ENCODE measurements around the gene PID1. TPM values are rescaled to one million over a fixed set of nuclear protein-coding genes. Genes with fewer than 3 reads are reported as not detected.

Gene PID1
- polyA plus RNA-seq, 1 of the 3 experiments (the other 2 are of a cell fraction) = 0.16 TPM

DNA sequence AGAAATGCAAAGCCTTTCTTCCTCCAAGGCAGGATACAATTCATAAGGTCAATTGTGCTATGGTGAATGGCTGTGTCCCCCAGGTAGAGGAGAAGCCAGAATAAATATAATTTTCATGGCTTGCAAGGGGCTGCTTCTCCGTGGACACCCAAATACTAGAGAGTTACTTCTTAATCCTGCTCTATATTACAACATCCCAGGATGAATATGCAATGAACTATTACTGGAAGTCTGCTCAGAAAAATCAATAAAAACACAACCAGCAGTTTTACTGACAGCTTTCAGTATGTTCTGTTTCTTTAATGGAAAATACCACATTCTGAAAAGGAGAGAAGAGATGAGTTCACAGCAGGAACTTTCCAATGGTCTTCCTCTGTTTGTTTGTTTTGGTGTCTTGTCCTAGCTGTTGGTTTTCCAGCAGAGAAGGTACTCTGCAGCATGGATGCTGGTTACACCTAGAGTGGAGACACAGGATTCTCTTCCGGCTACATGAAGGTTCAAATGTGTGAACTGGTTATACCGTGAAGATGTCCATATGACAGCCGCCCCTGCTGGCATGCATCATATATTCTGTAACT, 213.0 kb downstream of the PID1 start:
- ChIA-PET POLR2A (no interaction called here), CTCF (interaction anchor here (1.7 kb wide), 1 partner anchor 8 kb away, joined by 4 read pairs; no protein-coding TSS in a partner anchor)
- 61% methylated on average over 4 of the region's 4 CpGs for WGBS (ENCODE audit: low lambda C conversion rate)
- no peak overlapping the region for H3K4me3 ChIP-seq (ENCODE audit: low read depth in 2 of 2, low read length in 1 of 2)
- H3K4me1 ChIP-seq (ENCODE audit: control insufficient read depth in 1 of 2, insufficient read depth in 2 of 2, low read depth in 1 of 2, low read length in 1 of 2) = no peaks in the 10 kb centered on the region
- no peak for DNase-seq
- H3K9ac ChIP-seq = no peak overlapping the region
- no peak overlapping the region for H3K27ac ChIP-seq (ENCODE audit: low read depth in 2 of 2, low read length in 1 of 2)
- H2AFZ ChIP-seq (ENCODE audit: low read depth) = no peak overlapping the region
- no peaks in the 10 kb centered on the region for H3K9me2 ChIP-seq
- H3K36me3 ChIP-seq (replicated peaks in 1 of 2; ENCODE audit: control insufficient read depth in 1 of 2, insufficient read depth in 2 of 2, low read length in 1 of 2) = no peaks in the 10 kb centered on the region
- H3K27me3 ChIP-seq (ENCODE audit: insufficient read depth) = no peaks in the 10 kb centered on the region
- 0 out of 2 replicates have a peak, but pooled peaks cover 4% of the 10 kb centered on the region for H3K9me3 ChIP-seq
- no peaks in the 10 kb centered on the region for H3F3A ChIP-seq (replicated peaks; ENCODE audit: insufficient read depth)
- no peaks in the 10 kb centered on the region for H3K79me2 ChIP-seq (ENCODE audit: insufficient read depth)
- TF ChIP-seq NFIC (IDR thresholded peaks at IDR 0.05; ENCODE audit: borderline replicate concordance) (no peak), POLR2AphosphoS5 (IDR thresholded peaks at IDR 0.05; ENCODE audit: low read depth, low read length) (no peak), RXRA (IDR thresholded peaks at IDR 0.05; ENCODE audit: borderline replicate concordance, low read depth) (no peak), MAX (IDR thresholded peaks at IDR 0.05; ENCODE audit: low read depth) (no peak), JUND (IDR thresholded peaks at IDR 0.05) (no peak), YY1 (IDR thresholded peaks at IDR 0.05; ENCODE audit: low read depth) (no peak), SMC3 (IDR thresholded peaks at IDR 0.05; ENCODE audit: low read depth, low read length) (no peak), FOSL2 (IDR thresholded peaks at IDR 0.05; ENCODE audit: borderline replicate concordance, low read depth) (no peak), EP300 (IDR thresholded peaks at IDR 0.05; ENCODE audit: borderline replicate concordance in 1 of 2, low read depth in 1 of 2, low read length in 1 of 2) (no peak), ELF1 (IDR thresholded peaks at IDR 0.05) (no peak), TCF12 (IDR thresholded peaks at IDR 0.05) (no peak), FOXM1 (IDR thresholded peaks at IDR 0.05; ENCODE audit: low read depth) (no peak), SIN3A (IDR thresholded peaks at IDR 0.05; ENCODE audit: borderline replicate concordance, low read depth, low read length) (no peak), USF2 (IDR thresholded peaks at IDR 0.05; ENCODE audit: borderline replicate concordance, low read depth, low read length) (no peak), EZH2phosphoT487 (IDR thresholded peaks at IDR 0.05; ENCODE audit: borderline replicate concordance, low read depth) (no peak), GABPA (IDR thresholded peaks at IDR 0.05; ENCODE audit: low read depth) (no peak)
- TF ChIP-seq, protein P1, sequence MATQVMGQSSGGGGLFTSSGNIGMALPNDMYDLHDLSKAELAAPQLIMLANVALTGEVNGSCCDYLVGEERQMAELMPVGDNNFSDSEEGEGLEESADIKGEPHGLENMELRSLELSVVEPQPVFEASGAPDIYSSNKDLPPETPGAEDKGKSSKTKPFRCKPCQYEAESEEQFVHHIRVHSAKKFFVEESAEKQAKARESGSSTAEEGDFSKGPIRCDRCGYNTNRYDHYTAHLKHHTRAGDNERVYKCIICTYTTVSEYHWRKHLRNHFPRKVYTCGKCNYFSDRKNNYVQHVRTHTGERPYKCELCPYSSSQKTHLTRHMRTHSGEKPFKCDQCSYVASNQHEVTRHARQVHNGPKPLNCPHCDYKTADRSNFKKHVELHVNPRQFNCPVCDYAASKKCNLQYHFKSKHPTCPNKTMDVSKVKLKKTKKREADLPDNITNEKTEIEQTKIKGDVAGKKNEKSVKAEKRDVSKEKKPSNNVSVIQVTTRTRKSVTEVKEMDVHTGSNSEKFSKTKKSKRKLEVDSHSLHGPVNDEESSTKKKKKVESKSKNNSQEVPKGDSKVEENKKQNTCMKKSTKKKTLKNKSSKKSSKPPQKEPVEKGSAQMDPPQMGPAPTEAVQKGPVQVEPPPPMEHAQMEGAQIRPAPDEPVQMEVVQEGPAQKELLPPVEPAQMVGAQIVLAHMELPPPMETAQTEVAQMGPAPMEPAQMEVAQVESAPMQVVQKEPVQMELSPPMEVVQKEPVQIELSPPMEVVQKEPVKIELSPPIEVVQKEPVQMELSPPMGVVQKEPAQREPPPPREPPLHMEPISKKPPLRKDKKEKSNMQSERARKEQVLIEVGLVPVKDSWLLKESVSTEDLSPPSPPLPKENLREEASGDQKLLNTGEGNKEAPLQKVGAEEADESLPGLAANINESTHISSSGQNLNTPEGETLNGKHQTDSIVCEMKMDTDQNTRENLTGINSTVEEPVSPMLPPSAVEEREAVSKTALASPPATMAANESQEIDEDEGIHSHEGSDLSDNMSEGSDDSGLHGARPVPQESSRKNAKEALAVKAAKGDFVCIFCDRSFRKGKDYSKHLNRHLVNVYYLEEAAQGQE (IDR thresholded peaks at IDR 0.05; ENCODE audit: low read depth, low read length) = no peak
- TF ChIP-seq, protein P2, sequence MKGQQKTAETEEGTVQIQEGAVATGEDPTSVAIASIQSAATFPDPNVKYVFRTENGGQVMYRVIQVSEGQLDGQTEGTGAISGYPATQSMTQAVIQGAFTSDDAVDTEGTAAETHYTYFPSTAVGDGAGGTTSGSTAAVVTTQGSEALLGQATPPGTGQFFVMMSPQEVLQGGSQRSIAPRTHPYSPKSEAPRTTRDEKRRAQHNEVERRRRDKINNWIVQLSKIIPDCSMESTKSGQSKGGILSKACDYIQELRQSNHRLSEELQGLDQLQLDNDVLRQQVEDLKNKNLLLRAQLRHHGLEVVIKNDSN (IDR thresholded peaks at IDR 0.05; ENCODE audit: borderline replicate concordance, low read depth) = no peak
- H4K20me1 ChIP-seq (ENCODE audit: insufficient read depth) = no peaks in the 10 kb centered on the region
- no peak overlapping the region for H3K4me2 ChIP-seq
